ENCODE results near the gene NUDT16L1.

NUDT16L1 gene

GRCh38 chr16:4682084-4682591, 11.2 kb upstream of the NUDT16L1 start:
- DNase-seq (ENCODE audit: low read depth in 2 of 2, low spot score in 1 of 2), result no peak

- no peak for DNase-seq (ENCODE audit: low read depth in 2 of 2, low spot score in 1 of 2)
These were observed 10.6 kb upstream of the NUDT16L1 start for GRCh38 chr16:4682616-4683254.

- no peak for DNase-seq (ENCODE audit: low read depth in 2 of 2, low spot score in 1 of 2)
These were observed 9.9 kb upstream of the NUDT16L1 start for GRCh38 chr16:4683255-4684057.

GRCh38 chr16:4684058-4684715, 9.2 kb upstream of the NUDT16L1 start:
- no peak for DNase-seq (ENCODE audit: low read depth in 2 of 2, low spot score in 1 of 2)

GRCh38 chr16:4684763-4685162, 8.6 kb upstream of the NUDT16L1 start:
- no peak for DNase-seq (ENCODE audit: low read depth in 2 of 2, low spot score in 1 of 2)

- DNase-seq (ENCODE audit: low read depth in 2 of 2, low spot score in 1 of 2), result no peak
These were observed 8.1 kb upstream of the NUDT16L1 start for GRCh38 chr16:4685292-4685691.

GRCh38 chr16:4685776-4686496, 7.4 kb upstream of the NUDT16L1 start:
- no peak for DNase-seq (ENCODE audit: low read depth in 2 of 2, low spot score in 1 of 2)

- DNase-seq (ENCODE audit: low read depth in 2 of 2, low spot score in 1 of 2), result no peak
These were observed 6.7 kb upstream of the NUDT16L1 start for GRCh38 chr16:4686497-4687210.

GRCh38 chr16:4687416-4687815, 5.9 kb upstream of the NUDT16L1 start:
- no peak for DNase-seq (ENCODE audit: low read depth in 2 of 2, low spot score in 1 of 2)

- no peak for DNase-seq (ENCODE audit: low read depth in 2 of 2, low spot score in 1 of 2)
These were observed 5.3 kb upstream of the NUDT16L1 start for GRCh38 chr16:4687946-4688673.

GRCh38 chr16:4688674-4689045, 4.7 kb upstream of the NUDT16L1 start:
- DNase-seq (ENCODE audit: low read depth in 2 of 2, low spot score in 1 of 2), result no peak

GRCh38 chr16:4689091-4689671, 4.2 kb upstream of the NUDT16L1 start:
- DNase-seq (ENCODE audit: low read depth in 2 of 2, low spot score in 1 of 2), result no peak

- no peak for DNase-seq (ENCODE audit: low read depth in 2 of 2, low spot score in 1 of 2)
These were observed 3.3 kb upstream of the NUDT16L1 start for GRCh38 chr16:4689864-4690704.

GRCh38 chr16:4690946-4691665, 2.3 kb upstream of the NUDT16L1 start:
- no peak for DNase-seq (ENCODE audit: low read depth in 2 of 2, low spot score in 1 of 2)

- no peak for DNase-seq (ENCODE audit: low read depth in 2 of 2, low spot score in 1 of 2)
These were observed 1.5 kb upstream of the NUDT16L1 start for GRCh38 chr16:4691666-4692412.

- no peak for DNase-seq (ENCODE audit: low read depth in 2 of 2, low spot score in 1 of 2)
These were observed 684 bp upstream of the NUDT16L1 start for GRCh38 chr16:4692460-4693295.

Data from stimulated activated CD8-positive, alpha-beta memory T cell treated with anti-CD3 and anti-CD28 coated beads, Interleukin-4, amount 100 ng/mL, for 4 hours (primary cell).